Neural progenitor cell (in vitro differentiated cells): ENCODE results near the gene PRODH2. TPM values are rescaled to one million over a fixed set of nuclear protein-coding genes. Genes with fewer than 3 reads are reported as not detected.

Experiments used
- DNase-seq: peaks from one replicate; pipeline ENCODE4 v3.0.0-alpha.2; 2016; ENCODE audit warnings: low spot score
- H2AFZ ChIP-seq: fragments of 200-600 bp; sonication (generic); replicated peaks from 2 replicates; pipeline ENCODE4 v1.6.1; 2016; ENCODE audit warnings: antibody characterized with exemption
- H3F3A ChIP-seq: fragments of 200-600 bp; sonication (generic); 2 replicates; pipeline ENCODE4 v1.6.1; 2016; ENCODE audit warnings: antibody characterized with exemption, low read depth
- H3K27ac ChIP-seq: fragments of 200-600 bp; sonication (generic); 2 replicates; pipeline ENCODE4 v1.5.1; 2016; ENCODE audit warnings: mild to moderate bottlenecking
- H3K27me3 ChIP-seq: fragments of 200-600 bp; sonication (generic); 2 replicates; pipeline ENCODE4 v1.6.1; 2016; ENCODE audit warnings: mild to moderate bottlenecking, moderate library complexity
- H3K36me3 ChIP-seq: fragments of 200-600 bp; sonication (generic); 2 replicates; pipeline ENCODE4 v1.5.1; 2016
- H3K4me1 ChIP-seq: fragments of 200-600 bp; sonication (generic); 2 replicates; pipeline ENCODE4 v1.6.1; 2016; ENCODE audit warnings: mixed run types
- H3K4me2 ChIP-seq: fragments of 200-600 bp; sonication (generic); 2 replicates; pipeline ENCODE4 v1.6.1; 2016
- H3K4me3 ChIP-seq: fragments of 200-600 bp; sonication (generic); 2 replicates; pipeline ENCODE4 v1.5.1; 2016
- H3K79me2 ChIP-seq: fragments of 200-600 bp; sonication (generic); 2 replicates; pipeline ENCODE4 v1.6.1; 2016; ENCODE audit warnings: low read depth
- H3K9ac ChIP-seq: fragments of 200-600 bp; sonication (generic); 2 replicates; pipeline ENCODE4 v1.6.1; 2016
- H3K9me3 ChIP-seq: fragments of 200-600 bp; sonication (generic); 2 replicates; pipeline ENCODE4 v1.5.1; 2016; ENCODE audit warnings: low read depth
- H4K20me1 ChIP-seq: fragments of 200-600 bp; sonication (generic); 2 replicates; pipeline ENCODE4 v1.6.1; 2016; ENCODE audit warnings: low read depth
- H3K27ac Mint-ChIP-seq: 3 replicates; pipeline ENCODE4 v1.8.0; 2021; ENCODE audit warnings: mixed read lengths
- H3K27me3 Mint-ChIP-seq: 2 replicates; pipeline ENCODE4 v1.8.0; 2022; ENCODE audit warnings: low read depth, mild to moderate bottlenecking, inconsistent platforms, moderate library complexity, mixed read lengths; ENCODE audit not compliant: insufficient read depth
- H3K36me3 Mint-ChIP-seq: 3 replicates; pipeline ENCODE4 v1.8.0; 2021; ENCODE audit warnings: mixed read lengths
- H3K4me1 Mint-ChIP-seq: 3 replicates; pipeline ENCODE4 v1.8.0; 2021; ENCODE audit warnings: mixed read lengths
- H3K4me3 Mint-ChIP-seq: 3 replicates; pipeline ENCODE4 v1.8.0; 2021; ENCODE audit warnings: mild to moderate bottlenecking, moderate library complexity, mixed read lengths
- H3K9me3 Mint-ChIP-seq: 3 replicates; pipeline ENCODE4 v1.8.0; 2020; ENCODE audit warnings: mixed read lengths
- EZH2 ChIP-seq: fragments of 200-600 bp; sonication (generic); IDR thresholded peaks from 2 replicates; pipeline ENCODE4 v1.6.1; 2017; ENCODE audit warnings: antibody characterized with exemption, mild to moderate bottlenecking, moderate library complexity
- EZH2phosphoT487 ChIP-seq: fragments of 200-600 bp; sonication (generic); IDR thresholded peaks from 2 replicates; pipeline ENCODE4 v1.6.1; 2017; ENCODE audit warnings: antibody characterized with exemption
- total RNA-seq: library from RNA; depleted of rRNA; stranded (reverse); fragments of >200 nt; gene quantifications from 2 replicates; pipeline ENCODE4 v1.2.3, GENCODE V29; 2015; ENCODE audit warnings: low replicate concordance
- TF ChIP-seq, protein P1 (sequence below): fragments of 200-600 bp; sonication (generic); IDR thresholded peaks from 2 replicates; pipeline ENCODE4 v1.5.1; 2017; ENCODE audit warnings: antibody characterized with exemption, mild to moderate bottlenecking

The PRODH2 gene
- total RNA-seq, 1 donor from 2014 or later, result not detected

DNA sequence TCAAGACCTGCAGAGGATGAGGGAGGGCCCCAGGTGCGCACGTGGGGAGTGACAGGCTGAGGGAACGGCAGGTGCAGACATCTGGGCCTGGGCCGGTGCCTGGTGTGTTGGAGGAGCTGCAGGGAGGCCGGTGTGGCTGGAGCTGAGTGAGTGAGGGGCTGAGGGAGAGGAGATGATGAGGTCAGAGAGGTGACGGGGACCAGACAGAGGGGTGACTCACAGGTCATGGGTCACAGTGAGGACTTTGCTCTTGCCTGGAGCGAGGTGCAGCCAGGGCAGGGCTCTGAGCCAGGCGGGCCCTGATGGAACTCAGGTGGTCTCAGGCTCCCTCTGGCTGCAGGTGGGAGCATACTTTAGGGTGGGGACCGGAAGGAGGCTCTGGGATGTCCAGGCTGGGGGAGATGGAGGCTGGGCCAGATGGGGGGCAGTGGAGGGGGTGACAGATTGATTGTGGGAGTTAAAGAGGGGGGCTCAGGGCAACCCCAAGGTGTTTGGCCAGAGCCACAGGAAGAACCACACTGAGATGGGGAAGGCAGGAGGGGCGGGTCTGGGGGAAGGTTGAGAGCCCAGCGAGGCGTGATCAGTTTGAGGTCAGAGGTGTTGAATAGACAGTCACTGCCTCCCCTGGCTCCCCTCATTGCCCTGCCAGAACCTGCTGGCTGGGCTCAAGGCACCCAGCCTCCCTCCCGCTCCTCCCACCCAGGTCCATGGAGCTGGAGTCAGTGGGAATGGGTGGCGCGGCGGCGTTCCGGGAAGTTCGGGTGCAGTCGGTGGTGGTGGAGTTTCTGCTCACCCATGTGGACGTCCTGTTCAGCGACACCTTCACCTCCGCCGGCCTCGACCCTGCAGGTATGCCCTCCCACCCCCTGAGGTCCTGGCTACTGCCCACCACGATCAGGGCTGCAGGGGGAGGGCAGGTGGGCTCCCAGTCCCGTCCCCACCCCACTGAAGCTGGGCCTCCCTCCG, 28.9 kb downstream of the PRODH2 start:
- H3K4me3 ChIP-seq, result peak overlapping the region; percentile 43
- peak overlapping the region; percentile 84 for H3K4me2 ChIP-seq
- no peaks in the 10 kb centered on the region for H3K9me3 ChIP-seq
- peaks cover 7% of the 10 kb centered on the region for H3K36me3 Mint-ChIP-seq
- peaks cover 22% of the 10 kb centered on the region for H4K20me1 ChIP-seq
- peak overlapping the region; percentile 4 for H3K4me3 Mint-ChIP-seq
- no peaks in the 10 kb centered on the region for H3K79me2 ChIP-seq
- H3K4me1 Mint-ChIP-seq, result no peaks in the 10 kb centered on the region
- no peak overlapping the region for H3K9ac ChIP-seq
- peaks cover 10% of the 10 kb centered on the region for H3K4me1 ChIP-seq
- peaks cover 17% of the 10 kb centered on the region for H3F3A ChIP-seq
- no peaks in the 10 kb centered on the region for H3K36me3 ChIP-seq
- DNase-seq, result no peak
- no peak overlapping the region for H3K27ac ChIP-seq
- peaks cover 1% of the 10 kb centered on the region for H3K27me3 Mint-ChIP-seq
- peaks cover 30% of the 10 kb centered on the region for H3K27me3 ChIP-seq
- no peak overlapping the region for H2AFZ ChIP-seq
- no peaks in the 10 kb centered on the region for H3K9me3 Mint-ChIP-seq
- TF ChIP-seq EZH2phosphoT487 (no peak), EZH2 (no peak)
- TF ChIP-seq, protein P1, sequence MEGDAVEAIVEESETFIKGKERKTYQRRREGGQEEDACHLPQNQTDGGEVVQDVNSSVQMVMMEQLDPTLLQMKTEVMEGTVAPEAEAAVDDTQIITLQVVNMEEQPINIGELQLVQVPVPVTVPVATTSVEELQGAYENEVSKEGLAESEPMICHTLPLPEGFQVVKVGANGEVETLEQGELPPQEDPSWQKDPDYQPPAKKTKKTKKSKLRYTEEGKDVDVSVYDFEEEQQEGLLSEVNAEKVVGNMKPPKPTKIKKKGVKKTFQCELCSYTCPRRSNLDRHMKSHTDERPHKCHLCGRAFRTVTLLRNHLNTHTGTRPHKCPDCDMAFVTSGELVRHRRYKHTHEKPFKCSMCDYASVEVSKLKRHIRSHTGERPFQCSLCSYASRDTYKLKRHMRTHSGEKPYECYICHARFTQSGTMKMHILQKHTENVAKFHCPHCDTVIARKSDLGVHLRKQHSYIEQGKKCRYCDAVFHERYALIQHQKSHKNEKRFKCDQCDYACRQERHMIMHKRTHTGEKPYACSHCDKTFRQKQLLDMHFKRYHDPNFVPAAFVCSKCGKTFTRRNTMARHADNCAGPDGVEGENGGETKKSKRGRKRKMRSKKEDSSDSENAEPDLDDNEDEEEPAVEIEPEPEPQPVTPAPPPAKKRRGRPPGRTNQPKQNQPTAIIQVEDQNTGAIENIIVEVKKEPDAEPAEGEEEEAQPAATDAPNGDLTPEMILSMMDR, result peak; percentile 27
- H3K27ac Mint-ChIP-seq, result no peak overlapping the region

- Histone ChIP-seq H3K4me3 (no peak overlapping the region), H2AFZ (no peak overlapping the region), H3K79me2 (no peaks in the 10 kb centered on the region), H3K4me2 (no peak overlapping the region), H3K27ac (no peak overlapping the region), H3F3A (peaks cover 17% of the 10 kb centered on the region), H3K4me1 (peaks cover 10% of the 10 kb centered on the region), H4K20me1 (peaks cover 25% of the 10 kb centered on the region), H3K36me3 (no peaks in the 10 kb centered on the region), H3K27me3 (peaks cover 30% of the 10 kb centered on the region), H3K9me3 (no peaks in the 10 kb centered on the region), H3K9ac (no peak overlapping the region)
- Mint-ChIP-seq H3K4me3 (no peak overlapping the region), H3K27me3 (no peaks in the 10 kb centered on the region), H3K27ac (no peak overlapping the region), H3K36me3 (peaks cover 5% of the 10 kb centered on the region), H3K4me1 (no peaks in the 10 kb centered on the region), H3K9me3 (no peaks in the 10 kb centered on the region)
- no peak for DNase-seq
- TF ChIP-seq, protein P1, result no peak
- TF ChIP-seq EZH2phosphoT487 (no peak), EZH2 (no peak)
Measured at GRCh38 chr19:35782589-35782988, 30.1 kb downstream of the PRODH2 start.

- Histone ChIP-seq H3K79me2 (no peaks in the 10 kb centered on the region), H4K20me1 (peaks cover 34% of the 10 kb centered on the region), H3K4me3 (no peak overlapping the region), H2AFZ (no peak overlapping the region), H3K27me3 (peaks cover 30% of the 10 kb centered on the region), H3F3A (peaks cover 23% of the 10 kb centered on the region), H3K27ac (no peak overlapping the region), H3K9me3 (no peaks in the 10 kb centered on the region), H3K4me1 (peaks cover 20% of the 10 kb centered on the region), H3K36me3 (no peaks in the 10 kb centered on the region), H3K9ac (no peak overlapping the region), H3K4me2 (no peak overlapping the region)
- H3K4me3 Mint-ChIP-seq, result no peak overlapping the region
- H3K4me1 Mint-ChIP-seq, result peaks cover 6% of the 10 kb centered on the region
- peaks cover 4% of the 10 kb centered on the region for H3K27me3 Mint-ChIP-seq
- no peaks in the 10 kb centered on the region for H3K9me3 Mint-ChIP-seq
- peaks cover 5% of the 10 kb centered on the region for H3K36me3 Mint-ChIP-seq
- TF ChIP-seq EZH2phosphoT487 (no peak), EZH2 (no peak)
- TF ChIP-seq, protein P1, result no peak
- DNase-seq, result no peak
- H3K27ac Mint-ChIP-seq, result no peak overlapping the region
Measured at GRCh38 chr19:35781650-35782049, 31.0 kb downstream of the PRODH2 start.
